ENCODE results near the gene HUWE1. TPM values are rescaled to one million over a fixed set of nuclear protein-coding genes. Genes with fewer than 3 reads are reported as not detected.
"Not testable (repeated sequence)": the region's sequence is repeated elsewhere in the genome, so short reads cannot be mapped to it uniquely, and the experiment has no call there.

The HUWE1 gene
- total RNA-seq, 1 experiment from 2014 or later: 277 TPM

DNA sequence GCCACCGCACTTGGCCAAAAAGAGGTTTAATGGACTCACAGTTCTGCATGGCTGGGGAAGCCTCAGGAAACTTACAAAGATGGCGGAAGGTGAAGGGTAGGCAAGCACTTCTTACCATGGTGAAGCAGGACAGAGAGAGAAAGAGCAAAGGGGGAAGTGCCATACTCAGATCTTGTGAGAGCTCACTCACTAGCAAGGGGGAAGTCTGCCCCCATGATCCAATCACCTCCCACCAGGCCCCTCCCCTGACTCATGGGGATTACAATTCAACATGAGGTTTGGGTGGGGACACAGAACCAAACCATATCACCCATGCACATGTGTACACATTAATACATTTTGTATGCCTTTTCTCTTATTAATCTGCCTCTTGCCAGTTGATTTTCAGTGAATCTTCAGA, 175.2 kb downstream of the HUWE1 start:
- TF ChIP-seq RORB (CRISPR knock-in tag; IDR thresholded peaks at IDR 0.05) (no peak), MYBL2 (CRISPR knock-in tag; IDR thresholded peaks at IDR 0.05) (no peak), TCF7 (CRISPR knock-in tag; IDR thresholded peaks at IDR 0.05; ENCODE audit: low read depth) (no peak), ZBTB21 (CRISPR knock-in tag; IDR thresholded peaks at IDR 0.05; ENCODE audit: borderline replicate concordance) (no peak), GRHL2 (CRISPR knock-in tag; IDR thresholded peaks at IDR 0.05; ENCODE audit: insufficient replicate concordance, severe bottlenecking) (no peak), CREM (CRISPR knock-in tag; IDR thresholded peaks at IDR 0.05) (no peak), ZNF219 (CRISPR knock-in tag; IDR thresholded peaks at IDR 0.05; ENCODE audit: borderline replicate concordance) (no peak), SOX15 (CRISPR knock-in tag; IDR thresholded peaks at IDR 0.05) (no peak), OVOL2 (CRISPR knock-in tag; IDR thresholded peaks at IDR 0.05; ENCODE audit: borderline replicate concordance) (no peak)
- TF ChIP-seq, protein P1, sequence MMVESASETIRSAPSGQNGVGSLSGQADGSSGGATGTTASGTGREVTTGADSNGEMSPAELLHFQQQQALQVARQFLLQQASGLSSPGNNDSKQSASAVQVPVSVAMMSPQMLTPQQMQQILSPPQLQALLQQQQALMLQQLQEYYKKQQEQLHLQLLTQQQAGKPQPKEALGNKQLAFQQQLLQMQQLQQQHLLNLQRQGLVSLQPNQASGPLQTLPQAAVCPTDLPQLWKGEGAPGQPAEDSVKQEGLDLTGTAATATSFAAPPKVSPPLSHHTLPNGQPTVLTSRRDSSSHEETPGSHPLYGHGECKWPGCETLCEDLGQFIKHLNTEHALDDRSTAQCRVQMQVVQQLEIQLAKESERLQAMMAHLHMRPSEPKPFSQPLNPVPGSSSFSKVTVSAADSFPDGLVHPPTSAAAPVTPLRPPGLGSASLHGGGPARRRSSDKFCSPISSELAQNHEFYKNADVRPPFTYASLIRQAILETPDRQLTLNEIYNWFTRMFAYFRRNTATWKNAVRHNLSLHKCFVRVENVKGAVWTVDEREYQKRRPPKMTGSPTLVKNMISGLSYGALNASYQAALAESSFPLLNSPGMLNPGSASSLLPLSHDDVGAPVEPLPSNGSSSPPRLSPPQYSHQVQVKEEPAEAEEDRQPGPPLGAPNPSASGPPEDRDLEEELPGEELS (CRISPR knock-in tag; IDR thresholded peaks at IDR 0.05): no peak
- TF ChIP-seq, protein P2, sequence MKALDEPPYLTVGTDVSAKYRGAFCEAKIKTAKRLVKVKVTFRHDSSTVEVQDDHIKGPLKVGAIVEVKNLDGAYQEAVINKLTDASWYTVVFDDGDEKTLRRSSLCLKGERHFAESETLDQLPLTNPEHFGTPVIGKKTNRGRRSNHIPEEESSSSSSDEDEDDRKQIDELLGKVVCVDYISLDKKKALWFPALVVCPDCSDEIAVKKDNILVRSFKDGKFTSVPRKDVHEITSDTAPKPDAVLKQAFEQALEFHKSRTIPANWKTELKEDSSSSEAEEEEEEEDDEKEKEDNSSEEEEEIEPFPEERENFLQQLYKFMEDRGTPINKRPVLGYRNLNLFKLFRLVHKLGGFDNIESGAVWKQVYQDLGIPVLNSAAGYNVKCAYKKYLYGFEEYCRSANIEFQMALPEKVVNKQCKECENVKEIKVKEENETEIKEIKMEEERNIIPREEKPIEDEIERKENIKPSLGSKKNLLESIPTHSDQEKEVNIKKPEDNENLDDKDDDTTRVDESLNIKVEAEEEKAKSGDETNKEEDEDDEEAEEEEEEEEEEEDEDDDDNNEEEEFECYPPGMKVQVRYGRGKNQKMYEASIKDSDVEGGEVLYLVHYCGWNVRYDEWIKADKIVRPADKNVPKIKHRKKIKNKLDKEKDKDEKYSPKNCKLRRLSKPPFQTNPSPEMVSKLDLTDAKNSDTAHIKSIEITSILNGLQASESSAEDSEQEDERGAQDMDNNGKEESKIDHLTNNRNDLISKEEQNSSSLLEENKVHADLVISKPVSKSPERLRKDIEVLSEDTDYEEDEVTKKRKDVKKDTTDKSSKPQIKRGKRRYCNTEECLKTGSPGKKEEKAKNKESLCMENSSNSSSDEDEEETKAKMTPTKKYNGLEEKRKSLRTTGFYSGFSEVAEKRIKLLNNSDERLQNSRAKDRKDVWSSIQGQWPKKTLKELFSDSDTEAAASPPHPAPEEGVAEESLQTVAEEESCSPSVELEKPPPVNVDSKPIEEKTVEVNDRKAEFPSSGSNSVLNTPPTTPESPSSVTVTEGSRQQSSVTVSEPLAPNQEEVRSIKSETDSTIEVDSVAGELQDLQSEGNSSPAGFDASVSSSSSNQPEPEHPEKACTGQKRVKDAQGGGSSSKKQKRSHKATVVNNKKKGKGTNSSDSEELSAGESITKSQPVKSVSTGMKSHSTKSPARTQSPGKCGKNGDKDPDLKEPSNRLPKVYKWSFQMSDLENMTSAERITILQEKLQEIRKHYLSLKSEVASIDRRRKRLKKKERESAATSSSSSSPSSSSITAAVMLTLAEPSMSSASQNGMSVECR (CRISPR knock-in tag; IDR thresholded peaks at IDR 0.05; ENCODE audit: borderline replicate concordance): no peak
- TF ChIP-seq, protein P3, sequence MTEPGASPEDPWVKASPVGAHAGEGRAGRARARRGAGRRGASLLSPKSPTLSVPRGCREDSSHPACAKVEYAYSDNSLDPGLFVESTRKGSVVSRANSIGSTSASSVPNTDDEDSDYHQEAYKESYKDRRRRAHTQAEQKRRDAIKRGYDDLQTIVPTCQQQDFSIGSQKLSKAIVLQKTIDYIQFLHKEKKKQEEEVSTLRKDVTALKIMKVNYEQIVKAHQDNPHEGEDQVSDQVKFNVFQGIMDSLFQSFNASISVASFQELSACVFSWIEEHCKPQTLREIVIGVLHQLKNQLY (CRISPR knock-in tag; IDR thresholded peaks at IDR 0.05): no peak
- TF ChIP-seq, protein P4, sequence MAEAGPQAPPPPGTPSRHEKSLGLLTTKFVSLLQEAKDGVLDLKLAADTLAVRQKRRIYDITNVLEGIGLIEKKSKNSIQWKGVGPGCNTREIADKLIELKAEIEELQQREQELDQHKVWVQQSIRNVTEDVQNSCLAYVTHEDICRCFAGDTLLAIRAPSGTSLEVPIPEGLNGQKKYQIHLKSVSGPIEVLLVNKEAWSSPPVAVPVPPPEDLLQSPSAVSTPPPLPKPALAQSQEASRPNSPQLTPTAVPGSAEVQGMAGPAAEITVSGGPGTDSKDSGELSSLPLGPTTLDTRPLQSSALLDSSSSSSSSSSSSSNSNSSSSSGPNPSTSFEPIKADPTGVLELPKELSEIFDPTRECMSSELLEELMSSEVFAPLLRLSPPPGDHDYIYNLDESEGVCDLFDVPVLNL (CRISPR knock-in tag; IDR thresholded peaks at IDR 0.05; ENCODE audit: borderline replicate concordance, low read depth): no peak
- TF ChIP-seq, protein P5, sequence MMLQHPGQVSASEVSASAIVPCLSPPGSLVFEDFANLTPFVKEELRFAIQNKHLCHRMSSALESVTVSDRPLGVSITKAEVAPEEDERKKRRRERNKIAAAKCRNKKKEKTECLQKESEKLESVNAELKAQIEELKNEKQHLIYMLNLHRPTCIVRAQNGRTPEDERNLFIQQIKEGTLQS (CRISPR knock-in tag; conservative IDR thresholded peaks at IDR 0.05): no peak
- H3K27me3 Mint-ChIP-seq (ENCODE audit: low read depth): peaks cover 3% of the 10 kb centered on the region; the same call in 1 of the 2 replicates
- no peak overlapping the region for H3K4me3 Mint-ChIP-seq
- H3K27ac Mint-ChIP-seq: no peak overlapping the region
- peaks cover 14% of the 10 kb centered on the region for H3K9me3 Mint-ChIP-seq
- ChIA-PET CTCF (interaction anchor here (1.2 kb wide), 1 partner anchor 194 kb away, joined by 3 read pairs; no protein-coding TSS in a partner anchor), POLR2A (no interaction called here)
- H3K36me3 Mint-ChIP-seq: peaks cover 3% of the 10 kb centered on the region; the same call in 1 of the 2 replicates
- DNase-seq (ENCODE audit: low spot score) (no peak), ATAC-seq (no peak)
- H3K4me1 Mint-ChIP-seq: peaks cover 5% of the 10 kb centered on the region; the same call in 1 of the 2 replicates

DNA sequence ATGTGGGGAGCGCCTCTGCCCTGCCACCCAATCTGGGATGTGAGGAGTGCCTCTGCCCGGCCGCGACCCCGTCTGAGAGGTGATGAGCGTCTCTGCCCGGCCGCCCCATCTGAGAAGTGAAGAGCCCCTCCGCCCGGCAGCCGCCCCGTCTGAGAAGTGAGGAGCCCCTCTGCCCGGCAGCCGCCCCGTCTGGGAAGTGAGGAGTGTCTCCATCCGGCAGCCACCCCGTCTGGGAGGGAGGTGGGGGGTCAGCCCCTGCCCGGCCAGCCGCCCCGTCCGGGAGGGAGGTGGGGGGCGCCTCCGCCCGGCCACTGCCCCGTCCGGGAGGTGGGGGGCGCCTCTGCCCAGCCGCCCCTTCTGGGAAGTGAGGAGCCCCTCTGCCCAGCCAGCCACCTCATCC, 182.5 kb downstream of the HUWE1 start:
- H3K9me3 Mint-ChIP-seq; CTCF ChIA-PET; H3K4me3 Mint-ChIP-seq; H3K36me3 Mint-ChIP-seq; H3K27ac Mint-ChIP-seq; ATAC-seq; DNase-seq (ENCODE audit: low spot score); POLR2A ChIA-PET; H3K4me1 Mint-ChIP-seq; H3K27me3 Mint-ChIP-seq (ENCODE audit: low read depth): not testable (repeated sequence)
